ENCODE measurements around the gene LORICRIN.

DNA sequence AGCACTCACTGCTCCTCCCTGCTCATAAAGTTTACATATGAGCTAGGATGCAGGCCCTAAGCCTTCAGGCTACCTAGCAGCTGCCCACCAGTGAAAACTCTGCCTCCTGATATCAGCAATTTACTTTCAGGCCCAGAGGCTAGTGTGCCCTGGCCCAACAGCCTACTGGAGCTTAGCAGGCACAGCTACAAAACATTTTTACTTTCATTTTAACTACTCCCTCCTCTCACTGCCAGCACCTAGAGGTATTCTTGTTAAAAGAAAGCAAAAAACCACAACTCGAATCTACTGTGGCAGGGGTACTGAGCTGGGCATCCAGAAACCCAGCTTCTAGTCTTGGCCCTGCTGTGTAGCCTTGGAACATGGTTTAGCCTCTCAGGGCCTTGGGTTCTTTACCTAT, 5.8 kb upstream of the LORICRIN start:
- TF ChIP-seq, protein P1, sequence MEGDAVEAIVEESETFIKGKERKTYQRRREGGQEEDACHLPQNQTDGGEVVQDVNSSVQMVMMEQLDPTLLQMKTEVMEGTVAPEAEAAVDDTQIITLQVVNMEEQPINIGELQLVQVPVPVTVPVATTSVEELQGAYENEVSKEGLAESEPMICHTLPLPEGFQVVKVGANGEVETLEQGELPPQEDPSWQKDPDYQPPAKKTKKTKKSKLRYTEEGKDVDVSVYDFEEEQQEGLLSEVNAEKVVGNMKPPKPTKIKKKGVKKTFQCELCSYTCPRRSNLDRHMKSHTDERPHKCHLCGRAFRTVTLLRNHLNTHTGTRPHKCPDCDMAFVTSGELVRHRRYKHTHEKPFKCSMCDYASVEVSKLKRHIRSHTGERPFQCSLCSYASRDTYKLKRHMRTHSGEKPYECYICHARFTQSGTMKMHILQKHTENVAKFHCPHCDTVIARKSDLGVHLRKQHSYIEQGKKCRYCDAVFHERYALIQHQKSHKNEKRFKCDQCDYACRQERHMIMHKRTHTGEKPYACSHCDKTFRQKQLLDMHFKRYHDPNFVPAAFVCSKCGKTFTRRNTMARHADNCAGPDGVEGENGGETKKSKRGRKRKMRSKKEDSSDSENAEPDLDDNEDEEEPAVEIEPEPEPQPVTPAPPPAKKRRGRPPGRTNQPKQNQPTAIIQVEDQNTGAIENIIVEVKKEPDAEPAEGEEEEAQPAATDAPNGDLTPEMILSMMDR (IDR thresholded peaks at IDR 0.05), result no peak
- TF ChIP-seq SIN3A (IDR thresholded peaks at IDR 0.05; ENCODE audit: borderline replicate concordance, insufficient read depth, low read depth, low read length), result no peak

Data from Panc1 (cell line).